Upper lobe of right lung (tissue), 1 donor: Measurements from ENCODE around the gene POU2F3. TPM values are rescaled to one million over a fixed set of nuclear protein-coding genes. Genes with fewer than 3 reads are reported as not detected.

Experiments
- ATAC-seq: fragments of 200-7000 bp; cut with Tn5 transposase; one replicate; pipeline ENCODE4 v1.9.1; 2020; ENCODE audit warnings: mild to moderate bottlenecking, moderate library complexity
- DNase-seq: peaks from one replicate; pipeline ENCODE4 v3.0.0-alpha.2; 2020
- H3K27ac ChIP-seq: fragments of 200-600 bp; one replicate; pipeline ENCODE4 v1.8.0; 2022
- H3K27me3 ChIP-seq: fragments of 200-600 bp; one replicate; pipeline ENCODE4 v1.8.0; 2022; ENCODE audit warnings: mild to moderate bottlenecking
- H3K36me3 ChIP-seq: fragments of 200-600 bp; one replicate; pipeline ENCODE4 v1.8.0; 2022
- H3K4me1 ChIP-seq: fragments of 200-600 bp; one replicate; pipeline ENCODE4 v1.8.0; 2022
- H3K4me3 ChIP-seq: fragments of 200-600 bp; one replicate; pipeline ENCODE4 v1.8.0; 2022; ENCODE audit warnings: mild to moderate bottlenecking
- H3K9me3 ChIP-seq: fragments of 200-600 bp; one replicate; pipeline ENCODE4 v1.8.0; 2022
- CTCF ChIP-seq: fragments of 200-600 bp; IDR thresholded peaks from one replicate; pipeline ENCODE4 v1.8.0; 2022; ENCODE audit warnings: antibody characterized with exemption
- intact Hi-C: fragments of 100-400 bp; cut with DNase I; formaldehyde crosslinking; loops from one replicate; pipeline ENCODE4 v1.11.0; 2022
- total RNA-seq: library from RNA; stranded (reverse); fragmentation: NEBNext Ultra II Directional; extraction: Animal tissue kit (Norgen Biotek cat#: 25700); gene quantifications from one replicate; pipeline ENCODE4 v1.2.1, GENCODE V29; 2021
- donor health status: DM: no; HTN: yes; CAD: no; lungs with severe emphysema.

The POU2F3 gene
- total RNA-seq, 1 donor from 2014 or later: 3.0 TPM

GRCh38 chr11:120210626-120211521 lies 29.1 kb upstream of the POU2F3 start, which contains the start of gene OAF:
OAF (plus strand) TSS chr11:120211032; CDS start chr11:120211280, 248 bp downstream.
- ATAC-seq: peak; percentile 80
- Histone ChIP-seq H3K36me3 (no peaks in the 10 kb centered on the region), H3K27ac (peak within 1 kb of the TSS; percentile 63), H3K9me3 (no peaks in the 10 kb centered on the region), H3K4me1 (peaks cover 24% of the 10 kb centered on the region), H3K27me3 (no peaks in the 10 kb centered on the region), H3K4me3 (peak within 1 kb of the TSS; percentile 64)
- no peak for TF ChIP-seq CTCF
- intact Hi-C loops: no loop called here
- peak; percentile 78 for DNase-seq

- H3K4me1 ChIP-seq: peaks cover 24% of the 10 kb centered on the region
- DNase-seq (no peak), ATAC-seq (no peak)
- H3K27ac ChIP-seq: peak overlapping the region; percentile 13
- no peaks in the 10 kb centered on the region for H3K36me3 ChIP-seq
- intact Hi-C loops: no loop called here
- peak overlapping the region; percentile 64 for H3K4me3 ChIP-seq
- no peaks in the 10 kb centered on the region for H3K27me3 ChIP-seq
- no peaks in the 10 kb centered on the region for H3K9me3 ChIP-seq
- TF ChIP-seq CTCF: no peak
Measured at GRCh38 chr11:120211522-120212258, 28.2 kb upstream of the POU2F3 start.

GRCh38 chr11:120212259-120212878 lies 27.6 kb upstream of the POU2F3 start:
- no peak for TF ChIP-seq CTCF
- H3K4me1 ChIP-seq: peaks cover 24% of the 10 kb centered on the region
- peak overlapping the region; percentile 64 for H3K4me3 ChIP-seq
- intact Hi-C loops: no loop called here
- no peaks in the 10 kb centered on the region for H3K9me3 ChIP-seq
- no peaks in the 10 kb centered on the region for H3K27me3 ChIP-seq
- H3K36me3 ChIP-seq: no peaks in the 10 kb centered on the region
- no peak for ATAC-seq
- no peak for DNase-seq
- no peak overlapping the region for H3K27ac ChIP-seq

- Histone ChIP-seq H3K4me3 (peak overlapping the region; percentile 64), H3K4me1 (peaks cover 23% of the 10 kb centered on the region), H3K36me3 (no peaks in the 10 kb centered on the region), H3K27ac (no peak overlapping the region), H3K27me3 (no peaks in the 10 kb centered on the region), H3K9me3 (no peaks in the 10 kb centered on the region)
- TF ChIP-seq CTCF: no peak
- no peak for ATAC-seq
- intact Hi-C loops: no loop called here
- no peak for DNase-seq
Measured at GRCh38 chr11:120212926-120213325, 27.0 kb upstream of the POU2F3 start.

- H3K4me1 ChIP-seq: peaks cover 13% of the 10 kb centered on the region
- no peaks in the 10 kb centered on the region for H3K9me3 ChIP-seq
- H3K27me3 ChIP-seq: no peaks in the 10 kb centered on the region
- no peak overlapping the region for H3K4me3 ChIP-seq
- no peak for DNase-seq
- TF ChIP-seq CTCF: no peak
- no peaks in the 10 kb centered on the region for H3K36me3 ChIP-seq
- no peak overlapping the region for H3K27ac ChIP-seq
- ATAC-seq: no peak
- intact Hi-C loops: no loop called here
Measured at GRCh38 chr11:120214581-120214980, 25.4 kb upstream of the POU2F3 start.
